Measurements from ENCODE around the gene AADAC.

GRCh38 chr3:151796105-151796680 lies 17.7 kb upstream of the AADAC start:
- TF ChIP-seq, protein P1, sequence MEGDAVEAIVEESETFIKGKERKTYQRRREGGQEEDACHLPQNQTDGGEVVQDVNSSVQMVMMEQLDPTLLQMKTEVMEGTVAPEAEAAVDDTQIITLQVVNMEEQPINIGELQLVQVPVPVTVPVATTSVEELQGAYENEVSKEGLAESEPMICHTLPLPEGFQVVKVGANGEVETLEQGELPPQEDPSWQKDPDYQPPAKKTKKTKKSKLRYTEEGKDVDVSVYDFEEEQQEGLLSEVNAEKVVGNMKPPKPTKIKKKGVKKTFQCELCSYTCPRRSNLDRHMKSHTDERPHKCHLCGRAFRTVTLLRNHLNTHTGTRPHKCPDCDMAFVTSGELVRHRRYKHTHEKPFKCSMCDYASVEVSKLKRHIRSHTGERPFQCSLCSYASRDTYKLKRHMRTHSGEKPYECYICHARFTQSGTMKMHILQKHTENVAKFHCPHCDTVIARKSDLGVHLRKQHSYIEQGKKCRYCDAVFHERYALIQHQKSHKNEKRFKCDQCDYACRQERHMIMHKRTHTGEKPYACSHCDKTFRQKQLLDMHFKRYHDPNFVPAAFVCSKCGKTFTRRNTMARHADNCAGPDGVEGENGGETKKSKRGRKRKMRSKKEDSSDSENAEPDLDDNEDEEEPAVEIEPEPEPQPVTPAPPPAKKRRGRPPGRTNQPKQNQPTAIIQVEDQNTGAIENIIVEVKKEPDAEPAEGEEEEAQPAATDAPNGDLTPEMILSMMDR (conservative IDR thresholded peaks at IDR 0.05; ENCODE audit: low read depth, low read length) = no peak
- no peak for TF ChIP-seq EZH2 (IDR thresholded peaks at IDR 0.05; ENCODE audit: borderline replicate concordance, low read depth, low read length, poor library complexity, severe bottlenecking)
